ENCODE results near the gene NDUFS7. TPM values are rescaled to one million over a fixed set of nuclear protein-coding genes. Genes with fewer than 3 reads are reported as not detected.

Gene NDUFS7
- total RNA-seq, 6 experiments from 2014 or later = 91.9 to 105 (median 97.6) TPM

DNA sequence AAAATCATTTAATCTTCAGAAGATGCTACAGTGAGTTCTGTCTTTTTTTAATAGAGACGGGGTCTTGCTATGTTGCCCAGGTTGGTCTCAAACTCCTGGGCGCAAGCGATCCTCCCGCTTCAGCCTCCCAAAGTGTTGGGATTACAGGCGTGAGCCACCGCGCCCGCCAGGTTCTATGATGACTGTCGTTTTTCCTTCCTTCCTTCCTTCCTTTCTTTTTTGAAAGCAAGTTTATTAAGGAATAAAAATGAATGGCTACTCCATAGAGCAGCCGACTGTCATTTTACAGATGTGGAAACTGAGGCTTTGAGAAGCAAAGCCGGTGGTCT lies 18.1 kb downstream of the NDUFS7 start:
- Mint-ChIP-seq H3K36me3 (ENCODE audit: low read depth) (no peaks in the 10 kb centered on the region; the same call in 1 of the 2 replicates), H3K27ac (no peak overlapping the region; the same call in 1 of the 2 replicates), H3K9me3 (no peaks in the 10 kb centered on the region), H3K4me1 (ENCODE audit: low read depth) (peaks cover 20% of the 10 kb centered on the region), H3K4me3 (peak overlapping the region; percentile 42), H3K27me3 (ENCODE audit: insufficient read depth) (0 out of 2 replicates have a peak, but pooled peaks cover 1% of the 10 kb centered on the region)
- no peak for DNase-seq
- TF ChIP-seq, protein P1, sequence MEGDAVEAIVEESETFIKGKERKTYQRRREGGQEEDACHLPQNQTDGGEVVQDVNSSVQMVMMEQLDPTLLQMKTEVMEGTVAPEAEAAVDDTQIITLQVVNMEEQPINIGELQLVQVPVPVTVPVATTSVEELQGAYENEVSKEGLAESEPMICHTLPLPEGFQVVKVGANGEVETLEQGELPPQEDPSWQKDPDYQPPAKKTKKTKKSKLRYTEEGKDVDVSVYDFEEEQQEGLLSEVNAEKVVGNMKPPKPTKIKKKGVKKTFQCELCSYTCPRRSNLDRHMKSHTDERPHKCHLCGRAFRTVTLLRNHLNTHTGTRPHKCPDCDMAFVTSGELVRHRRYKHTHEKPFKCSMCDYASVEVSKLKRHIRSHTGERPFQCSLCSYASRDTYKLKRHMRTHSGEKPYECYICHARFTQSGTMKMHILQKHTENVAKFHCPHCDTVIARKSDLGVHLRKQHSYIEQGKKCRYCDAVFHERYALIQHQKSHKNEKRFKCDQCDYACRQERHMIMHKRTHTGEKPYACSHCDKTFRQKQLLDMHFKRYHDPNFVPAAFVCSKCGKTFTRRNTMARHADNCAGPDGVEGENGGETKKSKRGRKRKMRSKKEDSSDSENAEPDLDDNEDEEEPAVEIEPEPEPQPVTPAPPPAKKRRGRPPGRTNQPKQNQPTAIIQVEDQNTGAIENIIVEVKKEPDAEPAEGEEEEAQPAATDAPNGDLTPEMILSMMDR (IDR thresholded peaks at IDR 0.05) = no peak

DNA sequence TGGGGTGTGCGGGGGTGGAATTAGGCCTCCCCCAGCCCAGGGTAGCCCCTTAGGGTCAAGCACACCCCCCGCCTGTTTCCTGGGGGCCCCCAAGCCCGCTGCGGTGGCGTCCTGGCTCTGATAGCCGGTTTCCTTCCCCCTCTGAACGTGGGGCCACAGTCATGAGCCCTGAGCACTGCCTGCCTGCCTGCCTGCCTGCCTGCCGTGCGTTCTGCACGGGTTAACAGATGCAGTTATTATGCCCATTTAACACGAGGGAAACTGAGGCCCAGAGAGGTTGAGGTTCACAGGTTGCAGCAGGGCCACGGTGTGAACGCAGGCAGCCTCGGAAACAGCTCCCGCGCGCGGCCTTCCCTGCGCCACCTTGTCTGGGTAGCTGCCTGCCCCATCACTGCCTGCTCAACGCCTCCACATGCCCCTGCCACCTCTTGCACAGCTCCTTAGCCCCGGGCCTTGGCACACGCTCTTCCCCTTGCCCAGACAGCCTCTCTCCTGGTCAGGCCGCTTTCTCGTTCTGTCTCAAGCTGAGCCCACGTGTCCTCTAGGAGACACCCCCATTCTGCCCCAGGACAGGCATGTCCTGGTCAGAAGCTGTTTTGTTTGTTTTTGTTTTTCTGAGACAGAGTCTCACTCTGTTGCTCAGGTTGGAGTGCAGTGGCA lies 18.8 kb downstream of the NDUFS7 start:
- Mint-ChIP-seq H3K9me3 (no peaks in the 10 kb centered on the region), H3K27me3 (ENCODE audit: insufficient read depth) (0 out of 2 replicates have a peak, but pooled peaks cover under 1% of the 10 kb centered on the region), H3K4me3 (peak overlapping the region; percentile 68), H3K36me3 (ENCODE audit: low read depth) (no peaks in the 10 kb centered on the region; the same call in 1 of the 2 replicates), H3K27ac (peak overlapping the region; percentile 25; the same call in 1 of the 2 replicates), H3K4me1 (ENCODE audit: low read depth) (peaks cover 20% of the 10 kb centered on the region)
- TF ChIP-seq, protein P1 (IDR thresholded peaks at IDR 0.05) = no peak
- no peak for DNase-seq

DNA sequence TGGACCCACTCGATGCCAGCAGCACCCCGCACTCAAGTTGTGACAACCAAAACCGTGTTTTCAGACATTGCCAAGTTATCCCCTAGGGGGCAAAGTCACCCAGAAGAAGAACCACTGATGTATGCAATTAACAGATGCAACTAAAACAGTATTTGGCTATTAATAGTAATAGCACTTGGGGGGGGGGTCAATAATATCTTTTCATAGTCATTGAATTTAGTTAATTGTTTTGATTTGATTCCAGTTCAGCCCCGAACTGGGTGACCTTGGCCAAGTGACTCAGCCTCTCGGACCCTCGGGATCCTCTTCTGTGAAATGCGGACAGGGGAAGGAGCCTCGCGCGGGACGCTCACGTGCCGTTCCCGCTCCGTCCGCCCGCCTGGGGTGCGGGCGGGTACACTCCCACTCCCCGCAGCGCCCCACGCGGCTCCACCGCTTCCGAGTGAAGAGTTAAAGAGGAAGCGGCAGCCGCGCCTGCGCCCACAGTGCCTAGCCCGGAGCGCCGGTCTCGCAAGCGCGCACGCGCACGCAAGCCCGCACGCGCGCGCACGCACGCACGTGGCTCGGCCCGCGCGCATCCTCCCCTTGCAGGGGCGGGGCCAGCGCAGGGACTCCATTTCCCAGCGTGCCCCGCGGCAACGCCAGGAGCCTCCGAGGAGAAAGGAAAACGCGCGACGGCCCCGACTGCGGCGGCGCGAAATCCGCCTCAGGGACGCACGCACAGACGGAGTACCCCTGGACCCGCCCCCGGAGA lies 23.2 kb downstream of the NDUFS7 start:
- Mint-ChIP-seq H3K27me3 (ENCODE audit: insufficient read depth) (no peaks in the 10 kb centered on the region), H3K36me3 (ENCODE audit: low read depth) (peaks cover 6% of the 10 kb centered on the region), H3K4me1 (ENCODE audit: low read depth) (peaks cover 48% of the 10 kb centered on the region), H3K9me3 (no peaks in the 10 kb centered on the region), H3K4me3 (peak overlapping the region; percentile 80), H3K27ac (peak overlapping the region; percentile 68)
- peak; percentile 97 for DNase-seq
- TF ChIP-seq, protein P1 (IDR thresholded peaks at IDR 0.05) = peak; percentile 74

DNA sequence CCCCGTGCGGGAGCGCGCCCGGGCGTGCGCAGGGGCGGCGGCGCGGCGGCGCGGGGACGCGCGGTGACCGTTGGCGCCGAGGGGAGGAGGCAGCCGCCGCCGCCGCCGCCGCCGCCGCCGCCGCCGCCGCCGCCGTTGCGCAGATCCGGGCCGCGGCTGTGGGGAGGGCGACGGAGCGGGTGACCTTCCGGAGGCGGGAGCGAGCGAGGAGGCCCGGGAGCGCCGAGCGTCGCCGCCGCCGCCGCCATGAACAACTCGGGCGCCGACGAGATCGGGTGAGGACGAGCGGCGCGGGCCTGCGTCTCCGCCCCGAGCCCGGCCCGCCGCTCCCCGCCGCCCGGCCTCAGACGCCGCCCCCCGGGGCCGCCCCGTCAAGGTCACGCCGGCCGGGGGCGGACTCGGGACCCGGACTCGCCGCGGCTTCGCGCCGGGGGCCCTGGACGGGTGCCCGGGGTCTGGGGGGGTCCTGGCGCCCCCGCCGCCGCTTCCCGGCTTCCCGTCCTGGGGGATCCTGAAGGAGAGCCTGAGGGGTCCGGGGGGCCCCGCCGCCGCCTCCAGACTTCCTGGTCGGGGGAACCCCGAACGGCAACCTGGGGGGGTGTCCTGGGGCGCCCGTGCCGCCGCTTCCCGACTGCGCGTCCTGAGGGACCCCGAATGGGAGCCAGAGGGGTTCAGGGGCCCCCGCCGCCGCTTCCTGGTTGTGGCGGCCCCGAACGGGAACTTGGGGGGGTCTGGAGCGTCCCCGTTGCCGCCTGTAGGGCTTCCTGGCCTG lies 24.0 kb downstream of the NDUFS7 start, which contains the start of gene DAZAP1:
Gene DAZAP1, plus strand, starts transcription at position 59 of the 772 bp plus-strand sequence. Its CDS starts 188 bp downstream, at position 247.
- no peak for DNase-seq
- peaks cover 46% of the 10 kb centered on the region for H3K4me1 Mint-ChIP-seq (ENCODE audit: low read depth)
- peak within 1 kb of the TSS; percentile 98 for H3K4me3 Mint-ChIP-seq
- H3K27ac Mint-ChIP-seq = peak within 1 kb of the TSS; percentile 94
- H3K27me3 Mint-ChIP-seq (ENCODE audit: insufficient read depth) = no peaks in the 10 kb centered on the region
- no peaks in the 10 kb centered on the region for H3K9me3 Mint-ChIP-seq
- TF ChIP-seq, protein P1 (IDR thresholded peaks at IDR 0.05) = no peak
- peaks cover 6% of the 10 kb centered on the region for H3K36me3 Mint-ChIP-seq (ENCODE audit: low read depth)

All from HFFc6 (cell line).